ENCODE data around the gene ZNF280D.
"Not testable (repeated sequence)": the region's sequence is repeated elsewhere in the genome, so short reads cannot be mapped to it uniquely, and the experiment has no call there.

Gene ZNF280D

GRCh38 chr15:56709502-56709901 is 23.8 kb downstream of the ZNF280D start:
- DNase-seq, result not testable (repeated sequence)

- no peak for DNase-seq
Observed at GRCh38 chr15:56699743-56700142, 33.6 kb downstream of the ZNF280D start.

- DNase-seq, result no peak
Observed at GRCh38 chr15:56698270-56698669, 35.0 kb downstream of the ZNF280D start.

- DNase-seq, result no peak
Observed at GRCh38 chr15:56693761-56694160, 39.5 kb downstream of the ZNF280D start.

- DNase-seq, result no peak
Observed at GRCh38 chr15:56690733-56691132, 42.6 kb downstream of the ZNF280D start.

GRCh38 chr15:56683908-56684307 is 49.4 kb downstream of the ZNF280D start:
- no peak for DNase-seq

GRCh38 chr15:56681113-56681512 is 52.2 kb downstream of the ZNF280D start:
- no peak for DNase-seq

GRCh38 chr15:56679225-56679624 is 54.1 kb downstream of the ZNF280D start:
- DNase-seq, result no peak

- no peak for DNase-seq
Observed at GRCh38 chr15:56678571-56678970, 54.7 kb downstream of the ZNF280D start.

- DNase-seq, result no peak
Observed at GRCh38 chr15:56677271-56677670, 56.0 kb downstream of the ZNF280D start.

GRCh38 chr15:56675930-56676329 is 57.4 kb downstream of the ZNF280D start:
- no peak for DNase-seq

GRCh38 chr15:56674857-56675256 is 58.5 kb downstream of the ZNF280D start:
- DNase-seq, result no peak

GRCh38 chr15:56672721-56673120 is 60.6 kb downstream of the ZNF280D start:
- no peak for DNase-seq

GRCh38 chr15:56667517-56667916 is 65.8 kb downstream of the ZNF280D start:
- no peak for DNase-seq

- no peak for DNase-seq
Observed at GRCh38 chr15:56660943-56661342, 72.4 kb downstream of the ZNF280D start.

GRCh38 chr15:56659197-56659596 is 74.1 kb downstream of the ZNF280D start:
- no peak for DNase-seq

GRCh38 chr15:56654624-56655023 is 78.7 kb downstream of the ZNF280D start:
- no peak for DNase-seq

- DNase-seq, result no peak
Observed at GRCh38 chr15:56654216-56654615, 79.1 kb downstream of the ZNF280D start.

GRCh38 chr15:56653787-56654186 is 79.5 kb downstream of the ZNF280D start:
- no peak for DNase-seq

- no peak for DNase-seq
Observed at GRCh38 chr15:56653107-56653506, 80.2 kb downstream of the ZNF280D start.

GRCh38 chr15:56648311-56648710 is 85.0 kb downstream of the ZNF280D start:
- no peak for DNase-seq

GRCh38 chr15:56640549-56640948 is 92.8 kb downstream of the ZNF280D start:
- no peak for DNase-seq

- DNase-seq, result no peak
Observed at GRCh38 chr15:56640127-56640526, 93.2 kb downstream of the ZNF280D start.

- DNase-seq, result no peak
Observed at GRCh38 chr15:56639631-56640030, 93.7 kb downstream of the ZNF280D start.

GRCh38 chr15:56631765-56632164 is 101.5 kb downstream of the ZNF280D start:
- DNase-seq, result no peak
